HCT116 (cell line): ENCODE measurements around the gene PRKCH. TPM values are rescaled to one million over a fixed set of nuclear protein-coding genes. Genes with fewer than 3 reads are reported as not detected.
A peak's percentile ranks its signal among the peaks of the same experiment; 100 is the strongest.

Source experiments
- ATAC-seq: fragments of 200-7000 bp; cut with Tn5 transposase; 2 replicates; pipeline ENCODE4 v1.9.1; 2020; ENCODE audit warnings: mild to moderate bottlenecking, moderate library complexity
- BruUV-seq: library from RNA; stranded (reverse); fragments of 400-500 nt; replicated peaks from 2 replicates; lab custom pipeline; 2021; lab: Mats Ljungman, UMichigan
- CTCF ChIA-PET: fragments of 300-600 bp; sonication (Branson Sonifier 250); formaldehyde crosslinking; loops from one replicate; lab custom pipeline; 2021; ENCODE audit warnings: antibody characterized with exemption; lab: Charles Lee
- POLR2A ChIA-PET: fragments of 300-600, 350-600 bp; sonication (Branson Sonifier 250); formaldehyde crosslinking; loops from one replicate; lab custom pipeline; 2021; ENCODE audit warnings: antibody characterized with exemption; lab: Charles Lee
- RAD21 ChIA-PET, 2 experiments: fragments of 300-600 bp; sonication (Branson Sonifier 250); formaldehyde crosslinking; loops; one replicate each; lab custom pipeline; 2023; ENCODE audit warnings: low total read pairs in 2 of 2; ENCODE audit not compliant: uncharacterized antibody in 2 of 2, unreplicated experiment in 2 of 2, low non-redundant PET in 1 of 2; lab: Charles Lee
- DNase-seq: peaks from one replicate; pipeline ENCODE4 v3.0.0-alpha.2; 2010; ENCODE audit warnings: low read depth, low spot score
- H2AFZ ChIP-seq: fragments of 200-600 bp; shearing (Covaris generic), sonication (generic); 2 replicates; pipeline ENCODE4 v1.6.1; 2017; ENCODE audit warnings: low read depth, mixed run types, mixed read lengths, antibody characterized with exemption, low read length; ENCODE audit not compliant: poor library complexity, severe bottlenecking
- H3K27ac ChIP-seq: 2 replicates; pipeline ENCODE4 v1.5.1; 2012; ENCODE audit warnings: low read depth, low read length
- H3K27me3 ChIP-seq: fragments of 200-600 bp; sonication (generic); 2 replicates; pipeline ENCODE4 v1.6.1; 2016; ENCODE audit warnings: mixed run types, low read length, mixed read lengths; ENCODE audit not compliant: insufficient read depth
- H3K36me3 ChIP-seq, 2 experiments: fragments of 200-500 bp in 1 of 2; fragments of 200-600 bp in 1 of 2; sonication (Bioruptor generic) in 1 of 2; sonication (generic) in 1 of 2; 2 replicates each; pipeline versions ENCODE4 v1.5.1 to v1.6.1; 2014 to 2016; ENCODE audit warnings: low read length in 2 of 2, inconsistent platforms in 1 of 2, mixed read lengths in 1 of 2, mixed run types in 1 of 2; ENCODE audit not compliant: insufficient read depth in 2 of 2, control insufficient read depth in 1 of 2
- H3K4me1 ChIP-seq, 2 experiments: fragments of 200-600 bp in 1 of 2; sonication (generic) in 1 of 2; 2 replicates each; pipeline versions ENCODE4 v1.5.1 to v1.6.1; 2012 to 2017; ENCODE audit warnings: low read length in 2 of 2, inconsistent platforms in 1 of 2, mild to moderate bottlenecking in 1 of 2, mixed read lengths in 1 of 2, mixed run types in 1 of 2, moderate library complexity in 1 of 2; ENCODE audit not compliant: insufficient read depth in 2 of 2, control insufficient read depth in 1 of 2
- H3K4me2 ChIP-seq: fragments of 200-600 bp; sonication (generic); 2 replicates; pipeline ENCODE4 v1.6.1; 2017; ENCODE audit warnings: mixed run types, low read length, mixed read lengths
- H3K4me3 ChIP-seq, 2 experiments: fragments of 200-600 bp in 1 of 2; sonication (generic) in 1 of 2; replicated peaks in 1 of 2; 2 replicates each; pipeline ENCODE4 v1.5.1; 2011 to 2016; ENCODE audit warnings: low read length in 2 of 2, control low read depth in 1 of 2, low read depth in 1 of 2, mild to moderate bottlenecking in 1 of 2, mixed read lengths in 1 of 2, mixed run types in 1 of 2
- H3K79me2 ChIP-seq: fragments of 200-600 bp; sonication (generic); 2 replicates; pipeline ENCODE4 v1.6.1; 2017; ENCODE audit warnings: mild to moderate bottlenecking, mixed run types, low read length, moderate library complexity, mixed read lengths; ENCODE audit not compliant: insufficient read depth
- H3K9ac ChIP-seq: fragments of 200-600 bp; sonication (generic); 2 replicates; pipeline ENCODE4 v1.6.1; 2016; ENCODE audit warnings: low read length, mixed read lengths
- H3K9me2 ChIP-seq: fragments of 200-600 bp; sonication (generic), shearing (Covaris generic); 2 replicates; pipeline ENCODE4 v1.6.1; 2017; ENCODE audit warnings: mixed run types, mild to moderate bottlenecking, moderate library complexity; ENCODE audit not compliant: insufficient read depth
- H3K9me3 ChIP-seq, 2 experiments: fragments of 200-500 bp in 1 of 2; fragments of 200-600 bp in 1 of 2; sonication (Bioruptor generic) in 1 of 2; sonication (generic) in 1 of 2; 2 replicates each; pipeline ENCODE4 v1.6.1; 2014 to 2017; ENCODE audit warnings: low read length in 2 of 2, mixed read lengths in 2 of 2, inconsistent platforms in 1 of 2, low read depth in 1 of 2, mild to moderate bottlenecking in 1 of 2, mixed run types in 1 of 2, moderate library complexity in 1 of 2; ENCODE audit not compliant: control insufficient read depth in 1 of 2, insufficient read depth in 1 of 2
- H4K20me1 ChIP-seq: fragments of 200-600 bp; sonication (generic), shearing (Covaris generic); 2 replicates; pipeline ENCODE4 v1.6.1; 2017; ENCODE audit warnings: mixed run types, mild to moderate bottlenecking, moderate library complexity; ENCODE audit not compliant: insufficient read depth
- CEBPB ChIP-seq: IDR thresholded peaks from 2 replicates; pipeline ENCODE4 v1.6.1; 2012; ENCODE audit warnings: low read depth
- CTCF ChIP-seq, 3 experiments: fragments of 200-600 bp in 1 of 3; sonication (generic) in 1 of 3; IDR thresholded peaks in 2 of 3; conservative IDR thresholded peaks in 1 of 3; 2 replicates each; pipeline ENCODE4 v1.5.1; 2012 to 2017; ENCODE audit warnings: low read depth in 2 of 3, low read length in 2 of 3, antibody characterized with exemption in 1 of 3, borderline replicate concordance in 1 of 3, control low read depth in 1 of 3, mild to moderate bottlenecking in 1 of 3, mixed read lengths in 1 of 3, mixed run types in 1 of 3, moderate library complexity in 1 of 3; ENCODE audit not compliant: insufficient read depth in 1 of 3
- EGR1 ChIP-seq: IDR thresholded peaks from 2 replicates; pipeline ENCODE4 v1.6.1; 2012; ENCODE audit warnings: low read depth
- ELF1 ChIP-seq: IDR thresholded peaks from 2 replicates; pipeline ENCODE4 v1.6.1; 2012; ENCODE audit warnings: low read depth, borderline replicate concordance
- JUND ChIP-seq: IDR thresholded peaks from 2 replicates; pipeline ENCODE4 v1.6.1; 2012
- RAD21 ChIP-seq: IDR thresholded peaks from 2 replicates; pipeline ENCODE4 v1.6.1; 2012; ENCODE audit warnings: low read depth, mild to moderate bottlenecking
- SRF ChIP-seq: IDR thresholded peaks from 2 replicates; pipeline ENCODE4 v1.6.1; 2012; ENCODE audit warnings: low read depth
- TCF7L2 ChIP-seq: IDR thresholded peaks from 2 replicates; pipeline ENCODE4 v1.7.0; 2011; ENCODE audit warnings: borderline replicate concordance, inconsistent platforms; ENCODE audit not compliant: insufficient read depth, insufficient read length; ENCODE audit errors: extremely low read depth
- ZFX ChIP-seq: fragments of 450-650 bp; IDR thresholded peaks from 2 replicates; pipeline ENCODE4 v1.6.1; 2017
- ZNF274 ChIP-seq: fragments of 200-500 bp; sonication (Bioruptor generic); IDR thresholded peaks from 2 replicates; pipeline ENCODE4 v1.6.1; 2014; ENCODE audit warnings: mild to moderate bottlenecking, low read depth, low read length, inconsistent platforms
- intact Hi-C: fragments of 100-400 bp; cut with micrococcal nuclease; formaldehyde crosslinking; loops from 2 replicates; pipeline ENCODE4 v1.10.0; 2022
- total RNA-seq: library from RNA; stranded (reverse); gene quantifications from one replicate; pipeline ENCODE4 v1.2.1, GENCODE V29; 2021; ENCODE audit not compliant: unreplicated experiment

The PRKCH gene
- total RNA-seq, 1 experiment from 2014 or later: 16.6 TPM

- ChIA-PET RAD21 (no interaction called here), CTCF (no interaction called here)
Measured at GRCh38 chr14:61380984-61381383, 59.6 kb downstream of the PRKCH start.

More at GRCh38 chr14:61380984-61381383, 59.6 kb downstream of the PRKCH start:
- Histone ChIP-seq H3K27me3 (no peaks in the 10 kb centered on the region), H3K4me1 (peaks cover 0 to 7% of the 10 kb centered on the region in 2 experiments; a peak in 1 of 4 replicates), H3K79me2 (no peaks in the 10 kb centered on the region), H3K4me2 (no peak overlapping the region), H3K4me3 (no peak overlapping the region), H3K27ac (no peak overlapping the region), H3K36me3 (no peaks in the 10 kb centered on the region), H4K20me1 (no peaks in the 10 kb centered on the region), H2AFZ (no peak overlapping the region), H3K9me3 (no peaks in the 10 kb centered on the region), H3K9me2 (no peaks in the 10 kb centered on the region), H3K9ac (no peak overlapping the region)
- DNase-seq: no peak
- no TSS peak for BruUV-seq
- intact Hi-C loops: no loop called here
- TF ChIP-seq CEBPB (no peak), CTCF (IDR thresholded peaks at IDR 0.05 in 2 of 3, conservative IDR thresholded peaks at IDR 0.05 in 1 of 3; ENCODE audit: borderline replicate concordance in 1 of 3, insufficient read depth in 1 of 3, low read depth in 2 of 3, low read length in 2 of 3) (peak in 2 of 3 experiments; percentile 28 to 37; a peak in 1 of 6 replicates), TCF7L2 (no peak), ZNF274 (no peak), ELF1 (no peak), JUND (no peak), RAD21 (peak; percentile 30), EGR1 (no peak), ZFX (no peak), SRF (no peak)
- ATAC-seq: peak; percentile 53; the same call in 1 of the 2 replicates
- POLR2A ChIA-PET: no interaction called here
